Peyer's patch (tissue), 4 donors: ENCODE measurements around the gene SRGAP2B. TPM values are rescaled to one million over a fixed set of nuclear protein-coding genes. Genes with fewer than 3 reads are reported as not detected.
"Not testable (repeated sequence)": the region's sequence is repeated elsewhere in the genome, so short reads cannot be mapped to it uniquely, and the experiment has no call there.

Experiments
- DNase-seq, 3 donors: peaks; one replicate each; pipeline ENCODE4 v3.0.0-alpha.2; 2017 to 2019
- H3K27ac ChIP-seq, 4 donors: fragments of 200-600 bp; sonication (generic); one replicate each; pipeline ENCODE4 v1.5.1; 2016 to 2019
- H3K27me3 ChIP-seq, 2 donors: fragments of 200-600 bp; sonication (generic); one replicate each; pipeline ENCODE4 v1.5.1; 2019
- H3K36me3 ChIP-seq, 3 donors: fragments of 200-600 bp; sonication (generic); one replicate each; pipeline ENCODE4 v1.5.1; 2016 to 2019
- H3K4me1 ChIP-seq, 4 donors: fragments of 200-600 bp; sonication (generic); one replicate each; pipeline ENCODE4 v1.5.1; 2016 to 2019
- H3K4me3 ChIP-seq, 4 donors: fragments of 200-600 bp; sonication (generic); 1 replicate in 3 of 4; 2 replicates in 1 of 4; pipeline ENCODE4 v1.5.1; 2016 to 2019; ENCODE audit warnings: mild to moderate bottlenecking in 1 of 4
- H3K9me3 ChIP-seq, 4 donors: fragments of 200-600 bp; sonication (generic); one replicate each; pipeline ENCODE4 v1.5.1; 2016 to 2019; ENCODE audit warnings: mild to moderate bottlenecking in 1 of 4
- total RNA-seq, 4 donors: library from RNA; depleted of rRNA; stranded (reverse); fragments of >200 nt; gene quantifications; one replicate each; pipeline ENCODE4 v1.1.0, GENCODE V29; 2016

SRGAP2B gene
- total RNA-seq, 4 donors from 2014 or later = 2.5 to 31.4 (median 5.8) TPM

GRCh38 chr1:144933014-144933413, 162.1 kb downstream of the SRGAP2B start:
- not testable (repeated sequence) for H3K36me3 ChIP-seq, H3K4me3 ChIP-seq, H3K27me3 ChIP-seq, H3K9me3 ChIP-seq, H3K27ac ChIP-seq, H3K4me1 ChIP-seq, DNase-seq

- H3K9me3 ChIP-seq, H3K4me3 ChIP-seq, H3K36me3 ChIP-seq, H3K27me3 ChIP-seq, DNase-seq, H3K27ac ChIP-seq, H3K4me1 ChIP-seq: not testable (repeated sequence)
These were observed 163.0 kb downstream of the SRGAP2B start for GRCh38 chr1:144932153-144932552.

GRCh38 chr1:144931553-144931952, 163.6 kb downstream of the SRGAP2B start:
- not testable (repeated sequence) for H3K4me3 ChIP-seq, H3K27me3 ChIP-seq, H3K36me3 ChIP-seq, H3K4me1 ChIP-seq, H3K9me3 ChIP-seq, H3K27ac ChIP-seq, DNase-seq

GRCh38 chr1:144930085-144930777, 164.9 kb downstream of the SRGAP2B start:
- not testable (repeated sequence) for H3K36me3 ChIP-seq, H3K4me1 ChIP-seq, H3K27me3 ChIP-seq, H3K4me3 ChIP-seq, H3K9me3 ChIP-seq, H3K27ac ChIP-seq, DNase-seq

- H3K27ac ChIP-seq, H3K9me3 ChIP-seq, DNase-seq, H3K4me3 ChIP-seq, H3K27me3 ChIP-seq, H3K4me1 ChIP-seq, H3K36me3 ChIP-seq: not testable (repeated sequence)
These were observed 167.8 kb downstream of the SRGAP2B start for GRCh38 chr1:144927292-144927691.

GRCh38 chr1:144923640-144924039, 171.5 kb downstream of the SRGAP2B start:
- not testable (repeated sequence) for H3K9me3 ChIP-seq, H3K36me3 ChIP-seq, DNase-seq, H3K4me3 ChIP-seq, H3K27me3 ChIP-seq, H3K27ac ChIP-seq, H3K4me1 ChIP-seq

GRCh38 chr1:144922785-144923184, 172.3 kb downstream of the SRGAP2B start:
- not testable (repeated sequence) for H3K27me3 ChIP-seq, DNase-seq, H3K9me3 ChIP-seq, H3K4me1 ChIP-seq, H3K27ac ChIP-seq, H3K36me3 ChIP-seq, H3K4me3 ChIP-seq

GRCh38 chr1:144919106-144919505, 176.0 kb downstream of the SRGAP2B start:
- not testable (repeated sequence) for H3K36me3 ChIP-seq, H3K9me3 ChIP-seq, H3K27me3 ChIP-seq, DNase-seq, H3K27ac ChIP-seq, H3K4me1 ChIP-seq, H3K4me3 ChIP-seq

GRCh38 chr1:144918027-144918603, 177.0 kb downstream of the SRGAP2B start:
- not testable (repeated sequence) for H3K27ac ChIP-seq, H3K27me3 ChIP-seq, DNase-seq, H3K4me1 ChIP-seq, H3K9me3 ChIP-seq, H3K4me3 ChIP-seq, H3K36me3 ChIP-seq

- not testable (repeated sequence) for H3K4me3 ChIP-seq, H3K4me1 ChIP-seq, H3K9me3 ChIP-seq, DNase-seq, H3K36me3 ChIP-seq, H3K27ac ChIP-seq, H3K27me3 ChIP-seq
These were observed 177.7 kb downstream of the SRGAP2B start for GRCh38 chr1:144917154-144918026.

GRCh38 chr1:144913977-144914734, 181.0 kb downstream of the SRGAP2B start:
- not testable (repeated sequence) for H3K9me3 ChIP-seq, H3K4me3 ChIP-seq, H3K36me3 ChIP-seq, H3K4me1 ChIP-seq, DNase-seq, H3K27ac ChIP-seq, H3K27me3 ChIP-seq

- H3K4me3 ChIP-seq, H3K36me3 ChIP-seq, H3K4me1 ChIP-seq, H3K27me3 ChIP-seq, DNase-seq, H3K27ac ChIP-seq, H3K9me3 ChIP-seq: not testable (repeated sequence)
These were observed 181.7 kb downstream of the SRGAP2B start for GRCh38 chr1:144913458-144913857.

GRCh38 chr1:144910729-144911128, 184.4 kb downstream of the SRGAP2B start:
- H3K27ac ChIP-seq = not testable (repeated sequence)

GRCh38 chr1:144900841-144901240, 194.3 kb downstream of the SRGAP2B start:
- not testable (repeated sequence) for H3K36me3 ChIP-seq, DNase-seq, H3K27me3 ChIP-seq, H3K4me3 ChIP-seq, H3K9me3 ChIP-seq, H3K4me1 ChIP-seq, H3K27ac ChIP-seq

More at GRCh38 chr1:144910729-144911128, 184.4 kb downstream of the SRGAP2B start:
- not testable (repeated sequence) for H3K9me3 ChIP-seq, H3K4me1 ChIP-seq, DNase-seq, H3K4me3 ChIP-seq, H3K27me3 ChIP-seq, H3K36me3 ChIP-seq
